Liver (tissue), 9 donors: ENCODE measurements around the gene GRID2IP. TPM values are rescaled to one million over a fixed set of nuclear protein-coding genes. Genes with fewer than 3 reads are reported as not detected.

Source experiments
- DNase-seq: peaks from one replicate; pipeline ENCODE4 v3.0.0-alpha.2; 2017; ENCODE audit warnings: low spot score
- H3K27ac ChIP-seq, 2 donors: one replicate each; pipeline ENCODE4 v1.7.0; 2013; ENCODE audit warnings: inconsistent platforms in 2 of 2, low read length in 2 of 2, control low read depth in 1 of 2, low read depth in 1 of 2, mild to moderate bottlenecking in 1 of 2
- H3K27me3 ChIP-seq, 4 donors: one replicate each; pipeline versions ENCODE4 v1.6.1 to v1.7.0; 2013; ENCODE audit warnings: low read length in 3 of 4, inconsistent platforms in 1 of 4, mild to moderate bottlenecking in 1 of 4, moderate library complexity in 1 of 4; ENCODE audit not compliant: control insufficient read depth in 4 of 4, insufficient read depth in 4 of 4
- H3K36me3 ChIP-seq, 4 donors: one replicate each; pipeline versions ENCODE4 v1.6.1 to v1.7.0; 2013; ENCODE audit warnings: low read length in 3 of 4, mild to moderate bottlenecking in 3 of 4, low read depth in 1 of 4, moderate library complexity in 1 of 4; ENCODE audit not compliant: control insufficient read depth in 4 of 4, insufficient read depth in 3 of 4
- H3K4me1 ChIP-seq, 4 donors: one replicate each; pipeline versions ENCODE4 v1.6.1 to v1.7.0; 2013; ENCODE audit warnings: low read length in 3 of 4, mild to moderate bottlenecking in 3 of 4, moderate library complexity in 1 of 4; ENCODE audit not compliant: control insufficient read depth in 4 of 4, insufficient read depth in 4 of 4
- H3K4me3 ChIP-seq, 3 donors: one replicate each; pipeline versions ENCODE4 v1.6.1 to v1.7.0; 2013; ENCODE audit warnings: low read length in 3 of 3, control low read depth in 1 of 3, low read depth in 1 of 3, mild to moderate bottlenecking in 1 of 3
- H3K9ac ChIP-seq, 2 donors: one replicate each; pipeline ENCODE4 v1.7.0; 2013; ENCODE audit warnings: low read length in 2 of 2, mild to moderate bottlenecking in 2 of 2, moderate library complexity in 2 of 2, control low read depth in 1 of 2, low read depth in 1 of 2
- H3K9me3 ChIP-seq, 4 donors: one replicate each; pipeline versions ENCODE4 v1.6.1 to v1.7.0; 2013; ENCODE audit warnings: low read length in 3 of 4; ENCODE audit not compliant: control insufficient read depth in 4 of 4
- CTCF ChIP-seq: fragments of 150-350 bp; IDR thresholded peaks from 2 replicates; pipeline ENCODE4 v1.5.1; 2017; ENCODE audit warnings: improper control_type of control experiment, low read depth, low read length; ENCODE audit not compliant: missing input control
- FOXA1 ChIP-seq: IDR thresholded peaks from 2 replicates; pipeline ENCODE4 v1.6.1; 2016; ENCODE audit warnings: antibody characterized with exemption
- FOXA2 ChIP-seq: IDR thresholded peaks from 2 replicates; pipeline ENCODE4 v1.6.1; 2016; ENCODE audit warnings: antibody characterized with exemption
- GABPA ChIP-seq, 2 donors: IDR thresholded peaks in 1 of 2; conservative IDR thresholded peaks in 1 of 2; 2 replicates each; pipeline ENCODE4 v1.6.1; 2016; ENCODE audit warnings: antibody characterized with exemption in 2 of 2, mild to moderate bottlenecking in 1 of 2, moderate library complexity in 1 of 2
- HNF4G ChIP-seq: IDR thresholded peaks from 2 replicates; pipeline ENCODE4 v1.6.1; 2016; ENCODE audit warnings: antibody characterized with exemption
- REST ChIP-seq: IDR thresholded peaks from 2 replicates; pipeline ENCODE4 v1.6.1; 2016; ENCODE audit warnings: antibody characterized with exemption, mild to moderate bottlenecking
- SP1 ChIP-seq: IDR thresholded peaks from 2 replicates; pipeline ENCODE4 v1.6.1; 2018; ENCODE audit warnings: antibody characterized with exemption, mild to moderate bottlenecking
- TAF1 ChIP-seq: conservative IDR thresholded peaks from 2 replicates; pipeline ENCODE4 v1.6.1; 2016; ENCODE audit warnings: antibody characterized with exemption, mild to moderate bottlenecking
- YY1 ChIP-seq: IDR thresholded peaks from 2 replicates; pipeline ENCODE4 v1.6.1; 2016; ENCODE audit warnings: antibody characterized with exemption, mild to moderate bottlenecking
- WGBS: extraction: QIAGEN DNeasy Blood & Tissue Kit; methylation state at CpG from one replicate; pipeline ENCODE4 v1.1.7; 2013; 5-methylcytosine and 5-hydroxymethylcytosine counted together
- polyA plus RNA-seq, 2 donors: library from polyadenylated mRNA; stranded (reverse) in 1 of 2; unstranded in 1 of 2; fragments of 200-250 nt in 1 of 2; fragments of >200 nt in 1 of 2; fragmentation: Nextera tagmentation in 1 of 2; extraction: Ambion mirVana in 1 of 2; gene quantifications; one replicate each; pipeline versions ENCODE4 v1.2.1 to v1.2.3, GENCODE V29; 2013 to 2015
- total RNA-seq, 2 donors: library from RNA; depleted of rRNA; stranded (reverse); fragments of >200 nt; gene quantifications; one replicate each; pipeline ENCODE4 v1.2.3, GENCODE V29; 2014
- TF ChIP-seq, protein P1 (sequence below): IDR thresholded peaks from 2 replicates; pipeline ENCODE4 v1.6.1; 2016; ENCODE audit warnings: antibody characterized with exemption
- TF ChIP-seq, protein P2 (sequence below): IDR thresholded peaks from 2 replicates; pipeline ENCODE4 v1.6.1; 2016; ENCODE audit warnings: antibody characterized with exemption
- donor health status: healthy.
- donor health status: healthy.
- donor health status: healthy.
- donor health status: healthy.
- donor health status: healthy.

GRID2IP gene
- total and polyA plus RNA-seq, 4 donors, result 0.05 to 0.08 TPM; not detected in 2

- H3K36me3 ChIP-seq, result peaks cover 8 to 29% (median 23%) of the 10 kb centered on the region in 4 donors
- peak; percentile 87 for DNase-seq
- H3K4me3 ChIP-seq, result peak within 1 kb of the TSS; percentile 70 to 99 (median 86)
- H3K4me1 ChIP-seq, result peaks cover 3 to 12% (median 11%) of the 10 kb centered on the region in 4 donors
- under 1% methylated on average over 107 of the region's 107 CpGs for WGBS
- peak within 1 kb of the TSS; percentile 47 to 64 for H3K9ac ChIP-seq
- H3K27me3 ChIP-seq, result no peaks in the 10 kb centered on the region
- no peaks in the 10 kb centered on the region for H3K9me3 ChIP-seq
- H3K27ac ChIP-seq, result peak within 1 kb of the TSS; percentile 71 to 80
- TF ChIP-seq, protein P1, sequence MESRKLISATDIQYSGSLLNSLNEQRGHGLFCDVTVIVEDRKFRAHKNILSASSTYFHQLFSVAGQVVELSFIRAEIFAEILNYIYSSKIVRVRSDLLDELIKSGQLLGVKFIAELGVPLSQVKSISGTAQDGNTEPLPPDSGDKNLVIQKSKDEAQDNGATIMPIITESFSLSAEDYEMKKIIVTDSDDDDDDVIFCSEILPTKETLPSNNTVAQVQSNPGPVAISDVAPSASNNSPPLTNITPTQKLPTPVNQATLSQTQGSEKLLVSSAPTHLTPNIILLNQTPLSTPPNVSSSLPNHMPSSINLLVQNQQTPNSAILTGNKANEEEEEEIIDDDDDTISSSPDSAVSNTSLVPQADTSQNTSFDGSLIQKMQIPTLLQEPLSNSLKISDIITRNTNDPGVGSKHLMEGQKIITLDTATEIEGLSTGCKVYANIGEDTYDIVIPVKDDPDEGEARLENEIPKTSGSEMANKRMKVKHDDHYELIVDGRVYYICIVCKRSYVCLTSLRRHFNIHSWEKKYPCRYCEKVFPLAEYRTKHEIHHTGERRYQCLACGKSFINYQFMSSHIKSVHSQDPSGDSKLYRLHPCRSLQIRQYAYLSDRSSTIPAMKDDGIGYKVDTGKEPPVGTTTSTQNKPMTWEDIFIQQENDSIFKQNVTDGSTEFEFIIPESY, result no peak
- no peak for TF ChIP-seq FOXA1
- TF ChIP-seq GABPA (IDR thresholded peaks at IDR 0.05 in 1 of 2, conservative IDR thresholded peaks at IDR 0.05 in 1 of 2), result peak in 1 of 2 donors; percentile 52
- TF ChIP-seq FOXA2, result no peak
- peak; percentile 94 for TF ChIP-seq CTCF
Measured at GRCh38 chr7:6589829-6590644, 38.8 kb upstream of the GRID2IP start, which contains the start of gene INTS15. TSS of gene INTS15 (plus strand) at chr7:6590021. CDS start at chr7:6590284, 263 bp downstream.

GRCh38 chr7:6589151-6589828, 38.0 kb upstream of the GRID2IP start:
- peaks cover 8 to 34% (median 21%) of the 10 kb centered on the region in 4 donors for H3K36me3 ChIP-seq
- WGBS, result 54% methylated on average over 22 of the region's 22 CpGs
- no peaks in the 10 kb centered on the region for H3K27me3 ChIP-seq
- no peak overlapping the region for H3K9ac ChIP-seq
- no peaks in the 10 kb centered on the region for H3K9me3 ChIP-seq
- no peak for DNase-seq
- peaks cover 3 to 12% (median 11%) of the 10 kb centered on the region in 4 donors for H3K4me1 ChIP-seq
- H3K4me3 ChIP-seq, result peak overlapping the region in 1 of 3 donors; percentile 99
- H3K27ac ChIP-seq, result no peak overlapping the region
- TF ChIP-seq FOXA2 (no peak), CTCF (no peak), YY1 (no peak), HNF4G (no peak), REST (no peak), TAF1 (no peak), SP1 (no peak), FOXA1 (no peak)
- TF ChIP-seq, protein P2, sequence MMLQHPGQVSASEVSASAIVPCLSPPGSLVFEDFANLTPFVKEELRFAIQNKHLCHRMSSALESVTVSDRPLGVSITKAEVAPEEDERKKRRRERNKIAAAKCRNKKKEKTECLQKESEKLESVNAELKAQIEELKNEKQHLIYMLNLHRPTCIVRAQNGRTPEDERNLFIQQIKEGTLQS, result no peak
